A204.1 (cell line): ENCODE measurements around the gene MGAT4D.
"Not testable (repeated sequence)": the region's sequence is repeated elsewhere in the genome, so short reads cannot be mapped to it uniquely, and the experiment has no call there.

Experiments
- FAIRE-seq: peaks from 2 replicates; lab custom pipeline; 2012; peaks lifted over from hg19 to GRCh38; lab: Jason Lieb, UNC

Gene MGAT4D

DNA sequence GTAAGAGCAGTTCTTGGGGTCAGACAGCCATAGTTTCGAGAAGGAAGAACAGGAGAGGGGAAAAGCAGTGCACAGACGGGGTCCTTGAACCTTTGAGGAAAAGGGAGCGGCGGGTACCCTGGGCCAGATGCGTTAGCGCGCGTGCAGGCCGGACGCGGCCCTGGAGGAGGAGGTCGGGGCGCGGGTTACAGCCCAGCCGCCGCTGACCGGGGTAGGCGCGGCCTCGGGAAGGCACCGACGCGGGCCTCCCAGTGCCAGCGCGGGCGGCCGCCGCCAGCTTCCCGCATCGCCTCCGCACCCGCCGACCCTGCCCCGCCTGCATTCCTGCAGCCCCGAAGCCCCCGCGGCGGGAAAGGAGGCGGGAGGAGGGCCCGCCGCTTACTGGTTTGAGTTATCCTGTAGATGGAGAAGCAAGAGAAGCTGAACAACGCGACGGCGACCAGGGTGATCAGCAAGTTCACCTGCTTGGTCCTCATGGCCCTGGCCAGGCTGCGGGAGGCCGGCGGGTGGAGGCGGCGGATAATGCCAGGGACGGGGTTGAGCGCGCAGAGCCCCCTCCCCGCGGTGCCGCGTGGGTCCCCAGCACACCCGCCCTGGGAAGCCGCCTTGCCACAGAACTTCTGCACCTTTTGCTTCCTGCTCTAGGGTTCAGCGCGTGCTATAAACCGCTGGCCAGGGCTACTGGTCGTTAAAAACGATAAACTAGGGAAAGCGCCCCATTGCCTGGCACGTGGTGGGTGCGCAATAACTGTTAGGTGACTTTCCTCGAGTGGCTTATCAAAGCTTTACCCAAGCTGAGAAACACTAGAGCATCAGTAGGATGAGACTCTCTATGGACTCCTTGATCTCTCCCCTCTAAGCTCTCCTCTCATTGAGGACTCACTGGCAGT, at the start of gene MGAT4D:
Gene MGAT4D, minus strand, starts transcription at position 547 of the 890 bp plus-strand sequence. Its CDS starts 71 bp downstream, at position 476.
- FAIRE-seq, result no peak

DNA sequence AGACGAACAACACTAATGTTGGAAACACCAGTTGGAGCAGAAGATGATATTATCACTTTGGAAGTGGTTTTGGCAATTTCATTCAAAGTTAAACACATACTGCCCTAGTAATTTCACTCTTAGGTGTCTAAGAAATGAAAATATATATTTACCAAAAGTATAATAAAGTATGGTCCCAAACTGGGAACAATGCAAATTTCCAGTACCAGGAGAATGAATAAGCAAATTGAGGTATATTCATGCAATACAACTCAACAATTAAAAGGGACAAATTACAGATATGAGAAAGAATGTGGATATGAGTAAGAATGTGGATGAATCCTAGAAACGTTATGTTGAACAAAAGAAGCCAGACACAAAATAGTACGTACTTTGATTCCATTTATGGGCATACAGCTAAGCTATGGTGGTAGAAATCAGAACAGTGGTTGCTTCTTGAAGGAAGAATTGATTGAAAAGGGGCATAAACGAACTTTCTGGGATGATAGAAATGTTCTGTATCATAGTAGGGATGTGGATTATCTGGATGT, 35.9 kb upstream of the MGAT4D start:
- FAIRE-seq, result no peak

DNA sequence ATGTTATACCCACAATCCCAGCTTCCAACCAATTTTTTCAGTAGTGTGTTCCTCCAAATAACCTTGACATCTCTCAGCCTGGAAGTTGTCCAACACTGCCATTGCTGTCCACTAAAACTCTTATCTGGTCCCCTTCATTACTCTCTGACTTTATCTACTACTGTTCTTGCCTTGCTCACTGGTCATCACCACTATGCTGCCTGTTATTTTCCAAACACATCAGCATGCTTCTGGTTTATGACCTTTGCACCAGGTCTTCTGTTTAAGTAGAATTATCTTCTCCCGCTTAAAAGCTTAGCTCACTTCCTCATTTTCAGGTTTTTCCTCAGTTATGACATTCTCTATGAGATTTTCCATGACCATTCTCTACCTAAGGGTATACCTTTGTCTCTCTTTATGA, 31.3 kb upstream of the MGAT4D start:
- FAIRE-seq, result no peak

DNA sequence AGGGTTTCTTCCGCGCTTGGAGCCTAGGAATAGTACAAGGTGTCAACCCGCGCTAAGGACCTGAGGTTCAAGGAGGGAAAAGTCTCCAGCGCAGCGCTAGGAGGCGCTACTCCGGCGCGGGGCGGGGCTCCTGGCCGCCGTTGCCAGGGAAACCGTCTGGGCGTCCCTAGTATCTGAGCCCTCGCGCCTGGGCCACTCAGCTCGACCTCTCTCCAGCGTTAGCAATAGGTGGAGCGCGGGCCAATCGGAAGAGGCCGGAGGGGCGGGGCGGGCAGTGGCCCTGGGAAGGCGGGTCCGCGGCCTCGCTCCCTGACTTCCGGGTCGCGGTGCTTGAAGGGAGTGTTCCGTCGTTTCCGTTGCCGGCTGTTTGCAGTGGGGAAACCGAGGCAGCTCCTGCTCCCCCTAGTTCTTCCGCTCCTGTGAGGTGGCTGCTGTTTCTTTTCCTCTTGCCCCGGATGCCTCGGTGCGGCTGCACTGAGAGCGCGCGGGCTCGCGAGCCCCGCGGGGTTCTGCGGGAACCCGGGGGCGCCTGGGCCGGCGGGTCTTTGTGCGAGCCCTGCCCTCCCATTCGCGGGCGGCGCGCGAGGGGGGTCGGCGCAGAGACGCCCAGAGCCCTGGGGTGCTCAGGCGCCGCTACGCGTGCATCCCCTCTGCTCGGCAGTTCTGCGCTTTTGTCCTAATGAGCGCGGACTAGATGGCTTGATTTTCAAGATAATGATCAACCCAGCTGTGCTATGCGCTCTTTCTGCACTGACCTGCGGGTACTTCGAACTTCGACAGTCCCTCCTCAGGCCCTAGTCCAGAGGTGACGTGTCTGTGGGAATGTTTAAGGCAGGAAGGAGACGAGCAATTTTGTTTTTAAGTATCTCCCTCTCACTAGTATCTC, 26.0 kb upstream of the MGAT4D start, which contains the start of gene ELMOD2:
Gene ELMOD2, plus strand, starts transcription at position 312 of the 886 bp plus-strand sequence. CDS start 1,261 bp downstream, outside the sequence.
- FAIRE-seq, result peak; percentile 95

DNA sequence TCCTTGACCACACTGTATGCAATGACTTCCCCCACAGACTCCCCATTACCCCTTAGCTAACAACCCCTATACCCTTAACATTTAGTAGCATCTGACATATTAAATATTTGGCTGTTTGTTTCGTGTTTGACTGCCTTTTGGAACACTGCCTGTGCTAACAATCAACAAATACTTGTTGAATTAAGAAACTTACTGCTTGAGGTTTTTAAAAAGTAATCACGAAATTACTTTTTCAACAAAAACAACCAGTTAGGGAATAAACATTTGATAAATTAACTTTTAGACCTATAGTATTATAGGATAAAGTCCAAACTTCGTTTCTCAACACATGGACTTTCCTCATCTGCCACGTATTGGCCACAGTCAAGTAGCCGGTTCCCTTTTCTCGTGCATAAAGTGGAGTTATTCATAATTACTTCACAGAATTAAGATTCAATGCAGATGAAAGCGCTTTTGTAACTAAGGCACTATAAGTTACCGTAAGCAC, 25.3 kb upstream of the MGAT4D start:
- no peak for FAIRE-seq

DNA sequence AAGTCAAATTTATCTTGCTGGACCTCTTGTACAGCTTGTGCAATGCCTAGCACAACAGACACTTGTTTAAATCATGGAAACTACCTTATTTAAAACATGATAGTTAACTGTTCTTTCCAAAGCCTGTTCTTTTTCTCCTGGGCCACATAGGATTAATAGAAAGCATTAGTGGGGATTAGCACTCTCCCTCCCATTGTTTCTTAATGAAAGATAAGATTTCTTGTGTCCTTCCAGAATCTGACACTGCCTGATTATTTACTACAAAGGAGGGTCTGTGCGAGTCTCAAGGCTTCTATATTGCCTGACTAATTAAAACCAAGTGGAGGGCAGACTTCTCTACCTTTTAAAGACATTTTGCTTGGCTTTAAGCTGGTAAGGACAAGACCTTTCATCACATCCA, 17.3 kb upstream of the MGAT4D start:
- FAIRE-seq, result no peak

DNA sequence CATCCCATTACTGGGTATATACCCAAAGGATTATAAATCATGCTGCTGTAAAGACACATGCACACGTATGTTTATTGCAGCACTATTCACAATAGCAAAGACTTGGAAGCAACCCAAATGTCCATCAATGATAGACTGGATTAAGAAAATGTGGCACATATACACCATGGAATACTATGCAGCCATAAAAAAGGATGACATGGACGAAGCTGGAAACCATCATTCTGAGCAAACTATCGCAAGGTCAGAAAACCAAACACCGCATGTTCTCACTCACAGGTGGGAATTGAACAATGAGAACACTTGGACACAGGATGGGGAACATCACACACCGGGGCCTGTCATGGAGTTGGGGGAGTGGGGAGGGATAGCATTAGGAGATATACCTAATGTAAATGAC, 15.7 kb upstream of the MGAT4D start:
- not testable (repeated sequence) for FAIRE-seq

DNA sequence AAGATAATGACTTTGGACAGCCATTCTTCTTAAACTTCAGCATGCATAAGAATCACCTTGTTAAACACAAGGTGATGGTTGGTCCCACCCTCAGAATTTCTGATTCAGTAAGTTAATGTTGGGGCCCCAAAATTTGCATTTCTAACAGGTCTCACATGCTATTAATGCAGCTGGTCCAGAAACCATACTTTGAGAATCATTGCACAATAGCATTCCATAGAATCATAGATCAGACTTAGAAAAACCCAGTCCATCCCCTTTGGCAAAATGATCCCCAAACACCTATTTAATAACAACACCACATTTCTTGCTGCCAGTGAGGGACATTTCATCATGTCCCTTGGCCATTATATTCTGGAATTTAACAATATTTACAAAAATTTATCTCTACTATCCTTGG, 6.2 kb upstream of the MGAT4D start:
- FAIRE-seq, result no peak

DNA sequence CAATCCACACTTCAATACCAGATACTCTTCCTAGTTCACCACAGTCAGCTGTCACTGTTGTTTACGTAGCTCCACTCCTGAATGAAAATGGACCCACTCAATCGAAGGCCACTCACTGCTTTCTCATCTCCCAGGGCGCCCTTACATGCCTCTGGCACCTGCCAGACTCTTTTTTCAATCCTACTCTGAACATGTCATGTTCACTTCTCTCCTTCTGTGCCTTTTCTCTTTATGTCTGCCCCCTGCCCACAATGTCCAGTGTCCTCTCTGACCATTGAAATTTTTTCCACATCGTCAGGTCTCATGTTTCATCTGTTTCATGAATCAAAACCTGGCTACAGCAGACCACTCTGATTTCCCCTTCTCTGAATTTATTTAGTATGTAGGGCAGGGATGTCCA, 1.3 kb upstream of the MGAT4D start:
- FAIRE-seq, result no peak

DNA sequence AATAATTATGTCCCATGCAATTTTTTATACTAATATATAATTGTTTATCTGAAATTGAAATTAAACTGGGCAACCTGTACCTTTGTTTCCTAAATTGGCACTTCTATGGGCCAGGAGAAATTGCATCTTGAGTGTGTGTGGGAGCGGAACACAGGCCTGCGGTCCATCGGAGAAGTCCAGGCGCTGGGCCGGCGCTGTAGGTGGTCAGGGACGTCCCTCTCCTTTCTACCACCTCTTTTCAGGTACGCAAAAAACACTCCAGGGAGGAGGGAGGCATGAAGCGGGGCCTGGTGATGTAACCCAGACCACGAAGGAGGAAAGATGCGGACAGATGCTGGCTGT, 717 bp downstream of the MGAT4D start:
- no peak for FAIRE-seq

DNA sequence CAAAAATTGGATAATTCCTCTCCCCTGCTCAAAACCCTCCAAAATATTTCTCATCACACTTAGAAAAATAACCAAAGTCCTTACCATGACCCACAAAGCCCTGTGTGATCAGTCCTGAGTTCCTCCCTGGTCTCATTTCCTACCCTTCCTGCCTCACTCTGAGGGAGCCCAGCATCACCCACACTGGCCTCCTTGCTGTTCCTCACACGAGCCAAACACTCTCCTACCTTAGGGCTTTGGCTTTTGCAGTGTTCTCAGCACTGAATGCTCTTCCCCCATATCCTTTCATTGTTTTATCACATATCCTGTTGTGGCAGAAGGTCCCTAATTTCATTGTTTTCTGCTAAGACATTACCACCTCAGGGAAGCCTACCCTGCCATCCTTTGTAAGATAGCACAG, 12.2 kb downstream of the MGAT4D start:
- no peak for FAIRE-seq

DNA sequence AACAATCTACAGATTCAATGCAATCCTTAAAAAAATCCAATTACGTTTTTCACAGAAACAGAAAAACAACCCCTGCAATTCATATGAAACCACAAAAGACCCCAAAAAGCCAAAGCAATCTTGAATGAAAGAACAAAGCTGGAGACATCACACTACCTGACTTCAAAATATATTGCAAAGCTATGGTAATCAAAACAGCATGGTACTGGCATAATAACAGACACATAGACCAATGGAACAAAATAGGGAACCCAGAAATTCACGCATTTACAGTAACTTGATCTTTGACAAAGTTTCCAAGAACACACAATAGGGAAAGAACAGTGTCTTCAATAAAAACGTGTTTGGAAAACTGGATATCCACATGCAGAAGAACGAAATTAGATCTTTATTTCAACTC, 14.6 kb downstream of the MGAT4D start:
- FAIRE-seq, result no peak

DNA sequence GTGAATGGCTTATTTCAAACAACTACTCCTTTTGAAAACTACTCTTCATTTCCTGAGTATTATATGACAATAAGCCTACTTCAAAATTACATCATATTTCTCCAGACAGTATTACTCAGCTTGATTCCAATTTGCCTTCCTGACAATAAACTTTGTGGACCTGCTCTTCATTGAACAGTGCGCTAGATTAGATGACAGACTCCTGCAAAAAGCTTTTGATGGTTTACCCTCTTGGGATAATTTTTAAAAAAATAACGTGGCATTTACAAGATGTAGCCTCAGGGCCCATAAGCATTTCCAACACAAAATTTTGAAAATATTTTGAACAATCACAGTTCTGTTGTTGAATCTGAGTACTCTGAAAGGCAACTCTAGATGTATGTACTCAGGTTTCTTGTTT, 25.9 kb downstream of the MGAT4D start:
- no peak for FAIRE-seq

DNA sequence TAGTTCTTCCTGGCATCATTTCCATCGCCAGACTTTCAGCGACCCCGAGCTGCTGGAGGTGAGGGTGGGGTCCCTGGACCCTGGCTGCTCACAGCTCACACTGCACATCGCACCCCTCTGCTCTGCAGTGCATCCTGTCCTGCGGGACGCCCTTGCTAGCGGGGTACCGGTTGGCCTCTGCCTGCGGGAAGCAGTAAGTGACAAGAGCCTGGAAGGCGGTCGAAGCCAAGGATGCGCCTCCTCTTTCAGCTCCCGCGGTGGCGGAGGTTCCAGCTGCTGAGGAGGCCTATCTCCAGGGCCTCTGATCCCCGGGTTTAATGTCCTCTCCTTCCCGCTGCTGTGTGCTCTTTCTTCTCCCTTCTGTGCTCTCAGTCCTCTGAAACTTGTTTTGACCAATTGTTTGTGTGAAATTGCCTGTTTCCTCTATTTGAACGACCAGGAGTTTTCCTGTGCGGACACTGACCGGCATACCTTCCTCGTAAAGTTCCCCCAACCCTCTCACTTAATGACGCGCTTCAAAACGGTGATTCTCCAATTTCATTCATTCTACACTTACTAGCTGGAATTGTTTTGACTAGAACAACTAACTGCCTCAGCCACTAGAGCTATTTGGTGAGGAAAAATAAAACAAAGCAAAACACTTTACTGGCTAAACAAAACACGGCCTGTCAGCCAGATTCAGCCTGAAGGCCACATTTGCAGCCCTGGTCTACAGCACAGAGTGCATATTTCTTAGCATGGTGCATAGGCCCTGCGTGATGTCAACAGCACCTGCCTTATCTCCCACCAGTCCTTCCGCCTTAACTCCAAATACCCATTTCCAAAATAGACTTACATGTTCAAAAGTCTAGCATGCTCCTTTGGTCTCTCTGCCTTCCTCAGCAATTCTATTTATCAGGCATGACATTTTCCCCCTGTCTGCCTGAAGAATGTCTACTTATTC, 28.0 kb downstream of the MGAT4D start:
- no peak for FAIRE-seq

DNA sequence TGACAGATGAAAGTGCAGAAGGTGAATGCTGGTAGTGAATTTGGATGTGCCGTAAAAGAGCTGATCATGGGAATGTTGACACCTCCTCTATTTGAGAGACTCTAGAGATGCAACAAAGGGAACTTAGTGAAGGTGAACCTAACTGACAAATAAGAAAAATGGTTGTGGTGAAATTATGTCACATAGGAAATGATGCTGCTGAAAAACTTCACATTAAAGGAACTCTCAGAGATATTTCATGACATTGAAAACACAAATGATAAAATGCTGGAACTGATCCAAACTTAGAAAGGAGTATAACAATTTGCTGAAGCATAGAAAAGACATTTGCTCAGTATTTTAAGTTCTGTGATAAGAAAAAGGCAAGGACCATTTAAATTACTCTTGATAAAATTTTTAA, 31.9 kb downstream of the MGAT4D start:
- no peak for FAIRE-seq

DNA sequence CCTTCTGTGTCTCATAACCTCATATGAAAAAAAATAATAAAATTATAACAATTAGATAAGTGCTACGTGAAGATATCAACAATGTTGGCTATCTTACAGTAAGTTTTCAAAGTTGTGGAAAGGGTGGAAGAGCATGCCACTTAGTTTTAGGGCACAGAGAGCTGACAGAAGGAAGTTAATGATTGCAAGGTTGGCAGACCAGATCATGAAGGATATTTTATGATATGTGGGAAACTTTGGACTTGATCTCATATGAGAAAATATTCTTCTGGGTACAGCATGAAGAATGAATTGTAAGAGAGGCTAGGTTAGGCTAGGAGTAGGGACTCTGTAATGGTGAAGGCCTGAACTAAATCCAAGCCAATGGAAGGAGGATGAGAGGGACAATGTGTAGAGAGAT, 34.5 kb downstream of the MGAT4D start:
- no peak for FAIRE-seq

DNA sequence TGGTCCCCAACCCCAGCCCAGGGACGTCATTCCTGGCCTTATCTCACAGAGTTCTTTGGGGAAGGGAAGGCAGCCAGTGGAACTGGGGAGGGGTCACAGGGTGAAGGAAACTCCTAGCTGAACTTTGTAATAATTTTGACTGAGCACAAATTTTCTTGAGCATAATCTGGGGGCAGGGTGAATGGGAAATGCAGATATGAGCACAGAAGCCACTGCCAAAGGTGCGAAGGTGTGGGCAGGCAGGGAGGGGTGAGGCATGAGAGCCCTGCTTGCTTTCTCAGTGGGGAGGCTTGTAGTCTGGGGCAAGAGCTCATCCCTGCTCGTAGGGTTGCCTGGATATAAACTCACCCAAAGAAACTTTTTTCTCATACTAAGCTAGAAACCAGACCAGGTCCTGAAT, 34.9 kb downstream of the MGAT4D start:
- FAIRE-seq, result no peak

DNA sequence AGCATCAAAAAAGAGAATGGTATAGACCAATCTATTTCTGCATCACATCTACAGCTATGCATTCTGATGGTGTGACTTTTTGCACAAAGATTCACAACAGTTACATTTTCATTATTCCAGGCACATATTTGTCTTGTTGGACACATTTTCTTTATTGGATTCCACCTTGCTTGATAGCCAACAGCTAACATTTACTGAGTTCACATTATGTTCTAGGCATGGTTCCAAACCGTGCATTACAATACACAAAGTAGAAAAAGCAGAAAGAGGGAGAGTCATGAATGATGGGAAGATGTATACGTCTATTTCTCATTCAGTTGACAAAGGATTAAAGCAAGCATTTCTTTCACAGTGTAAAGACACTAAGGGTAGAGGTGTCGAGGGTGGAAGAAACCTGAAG, 47.7 kb downstream of the MGAT4D start:
- FAIRE-seq, result no peak

DNA sequence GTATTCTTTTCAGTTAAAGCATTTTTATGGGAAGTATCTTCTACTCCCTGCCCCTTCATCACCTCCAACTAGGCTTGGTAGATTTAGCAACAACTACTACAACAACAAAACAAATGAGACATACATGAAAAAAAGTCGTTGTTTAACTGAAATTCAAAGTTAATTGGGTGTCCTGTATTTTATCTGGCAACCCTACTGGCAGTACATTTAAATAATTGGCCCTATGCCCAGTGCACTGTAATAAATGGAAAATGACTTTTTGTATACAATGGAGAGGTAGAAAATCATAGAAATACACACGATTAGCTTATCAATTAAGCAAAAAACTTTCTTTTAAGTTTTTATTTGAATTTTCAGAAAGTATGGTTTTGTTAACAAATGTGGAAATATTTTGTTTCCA, 49.3 kb downstream of the MGAT4D start:
- no peak for FAIRE-seq

DNA sequence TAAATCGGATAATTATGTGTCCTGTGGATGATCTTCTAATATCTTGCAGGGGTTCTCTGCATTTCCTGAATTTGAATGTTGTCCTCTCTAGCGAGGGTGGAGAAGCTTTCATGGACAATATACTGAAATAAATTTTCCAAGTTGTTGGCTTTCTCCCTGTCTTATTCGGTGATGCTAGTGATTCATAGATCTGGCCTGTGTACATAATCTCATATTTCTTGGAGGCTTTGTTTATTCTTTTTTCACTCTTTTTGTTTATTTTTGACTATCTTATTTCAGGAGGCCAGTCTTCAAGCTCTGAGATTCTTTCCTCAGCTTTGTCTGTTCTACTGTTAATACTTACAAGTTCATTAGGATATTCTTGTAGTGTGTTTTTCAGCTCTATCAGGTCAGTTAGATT, 49.9 kb downstream of the MGAT4D start:
- FAIRE-seq, result no peak

DNA sequence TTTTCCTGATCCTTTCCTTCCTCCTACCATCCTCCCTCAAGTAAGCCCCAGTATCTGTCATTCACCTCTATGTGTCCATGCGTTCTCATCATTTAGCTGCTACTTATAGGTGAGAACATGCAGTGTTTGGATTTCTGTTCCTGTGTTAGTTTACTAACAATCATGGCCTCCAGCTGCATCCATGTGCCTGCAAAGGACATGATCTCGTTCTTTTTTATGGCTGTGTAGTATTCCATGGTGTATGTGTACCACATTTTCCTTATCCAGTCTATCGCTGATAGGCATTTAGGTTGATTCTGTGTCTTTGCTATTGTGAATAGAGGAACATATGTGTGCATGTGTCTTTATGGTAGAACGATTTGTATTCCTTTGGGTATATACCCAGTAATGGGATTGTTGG, 53.7 kb downstream of the MGAT4D start:
- not testable (repeated sequence) for FAIRE-seq

DNA sequence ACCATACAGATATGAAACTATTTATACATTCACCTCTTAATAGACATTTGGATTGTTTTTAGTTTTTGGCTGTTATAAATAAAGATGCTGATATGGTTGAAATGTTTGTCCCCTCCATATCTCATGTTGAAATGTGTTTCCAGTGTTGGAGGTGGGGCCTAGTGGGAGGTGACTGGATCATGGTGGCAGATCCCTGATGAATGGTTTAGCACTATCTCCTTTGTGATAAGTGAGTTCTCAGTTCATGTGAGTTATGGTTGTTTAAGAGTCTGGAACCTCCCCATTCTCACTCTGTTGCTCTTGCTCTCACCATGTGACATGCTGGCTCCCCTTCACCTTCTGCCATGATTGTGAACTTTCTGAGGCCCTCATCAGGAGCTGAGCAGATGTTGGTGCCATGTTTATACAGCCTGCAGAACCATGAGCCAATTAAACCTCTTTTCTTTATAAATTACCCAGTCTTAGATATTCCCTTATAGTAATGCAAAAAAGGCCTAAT, 58.4 kb downstream of the MGAT4D start:
- no peak for FAIRE-seq
